ENCODE measurements around the gene LARGE1. TPM values are rescaled to one million over a fixed set of nuclear protein-coding genes. Genes with fewer than 3 reads are reported as not detected.

Gene LARGE1
- total and polyA plus RNA-seq, 2 of the 4 experiments (the other 2 are of a cell fraction): 6.2 to 12.4 TPM

DNA sequence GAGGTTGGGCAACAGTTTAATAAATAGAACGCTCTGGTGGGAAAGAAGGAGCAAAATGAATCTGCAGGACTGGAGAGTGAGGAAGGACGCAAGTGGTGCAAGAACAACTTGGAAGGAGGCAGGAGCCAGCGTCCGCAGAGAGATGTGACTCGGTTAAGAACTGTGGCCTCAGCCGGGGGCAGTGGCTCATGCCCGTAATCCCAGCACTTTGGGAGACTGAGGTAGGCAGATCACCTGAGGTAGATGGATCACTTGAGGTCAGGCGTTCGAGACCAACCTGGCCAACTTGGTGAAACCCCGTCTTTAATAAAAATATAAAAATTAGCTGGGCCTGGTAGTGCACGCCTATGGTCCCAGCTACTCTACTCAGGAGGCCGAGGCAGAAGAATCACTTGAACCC lies 319.7 kb downstream of the LARGE1 start:
- TF ChIP-seq, protein P1, sequence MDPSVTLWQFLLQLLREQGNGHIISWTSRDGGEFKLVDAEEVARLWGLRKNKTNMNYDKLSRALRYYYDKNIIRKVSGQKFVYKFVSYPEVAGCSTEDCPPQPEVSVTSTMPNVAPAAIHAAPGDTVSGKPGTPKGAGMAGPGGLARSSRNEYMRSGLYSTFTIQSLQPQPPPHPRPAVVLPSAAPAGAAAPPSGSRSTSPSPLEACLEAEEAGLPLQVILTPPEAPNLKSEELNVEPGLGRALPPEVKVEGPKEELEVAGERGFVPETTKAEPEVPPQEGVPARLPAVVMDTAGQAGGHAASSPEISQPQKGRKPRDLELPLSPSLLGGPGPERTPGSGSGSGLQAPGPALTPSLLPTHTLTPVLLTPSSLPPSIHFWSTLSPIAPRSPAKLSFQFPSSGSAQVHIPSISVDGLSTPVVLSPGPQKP (IDR thresholded peaks at IDR 0.05; ENCODE audit: borderline replicate concordance, low read depth, low read length): no peak
- no peak for TF ChIP-seq FOS (IDR thresholded peaks at IDR 0.05; ENCODE audit: low read depth, low read length)
- no peak for TF ChIP-seq BHLHE40 (IDR thresholded peaks at IDR 0.05; ENCODE audit: low read depth, low read length)
- no peak for TF ChIP-seq SMC3 (IDR thresholded peaks at IDR 0.05; ENCODE audit: low read depth, low read length)
- TF ChIP-seq RFX5 (IDR thresholded peaks at IDR 0.05; ENCODE audit: low read depth, low read length): no peak
- no peak for TF ChIP-seq MAZ (IDR thresholded peaks at IDR 0.05; ENCODE audit: borderline replicate concordance, low read depth, low read length)
- TF ChIP-seq CEBPB (IDR thresholded peaks at IDR 0.05; ENCODE audit: low read depth, low read length): no peak
- no peak for TF ChIP-seq POLR2A (IDR thresholded peaks at IDR 0.05; ENCODE audit: low read depth, low read length)
- TF ChIP-seq MXI1 (IDR thresholded peaks at IDR 0.05; ENCODE audit: borderline replicate concordance, low read depth, low read length): no peak
- TF ChIP-seq CHD1 (IDR thresholded peaks at IDR 0.05; ENCODE audit: low read depth, low read length): no peak
- TF ChIP-seq MAFK (IDR thresholded peaks at IDR 0.05; ENCODE audit: low read depth, low read length): no peak
- TF ChIP-seq RAD21 (IDR thresholded peaks at IDR 0.05; ENCODE audit: low read length): no peak
- TF ChIP-seq, protein P2, sequence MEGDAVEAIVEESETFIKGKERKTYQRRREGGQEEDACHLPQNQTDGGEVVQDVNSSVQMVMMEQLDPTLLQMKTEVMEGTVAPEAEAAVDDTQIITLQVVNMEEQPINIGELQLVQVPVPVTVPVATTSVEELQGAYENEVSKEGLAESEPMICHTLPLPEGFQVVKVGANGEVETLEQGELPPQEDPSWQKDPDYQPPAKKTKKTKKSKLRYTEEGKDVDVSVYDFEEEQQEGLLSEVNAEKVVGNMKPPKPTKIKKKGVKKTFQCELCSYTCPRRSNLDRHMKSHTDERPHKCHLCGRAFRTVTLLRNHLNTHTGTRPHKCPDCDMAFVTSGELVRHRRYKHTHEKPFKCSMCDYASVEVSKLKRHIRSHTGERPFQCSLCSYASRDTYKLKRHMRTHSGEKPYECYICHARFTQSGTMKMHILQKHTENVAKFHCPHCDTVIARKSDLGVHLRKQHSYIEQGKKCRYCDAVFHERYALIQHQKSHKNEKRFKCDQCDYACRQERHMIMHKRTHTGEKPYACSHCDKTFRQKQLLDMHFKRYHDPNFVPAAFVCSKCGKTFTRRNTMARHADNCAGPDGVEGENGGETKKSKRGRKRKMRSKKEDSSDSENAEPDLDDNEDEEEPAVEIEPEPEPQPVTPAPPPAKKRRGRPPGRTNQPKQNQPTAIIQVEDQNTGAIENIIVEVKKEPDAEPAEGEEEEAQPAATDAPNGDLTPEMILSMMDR (conservative IDR thresholded peaks at IDR 0.05; ENCODE audit: low read depth, low read length): no peak
- TF ChIP-seq RCOR1 (IDR thresholded peaks at IDR 0.05; ENCODE audit: insufficient replicate concordance, low read length): no peak
- TF ChIP-seq, protein P3, sequence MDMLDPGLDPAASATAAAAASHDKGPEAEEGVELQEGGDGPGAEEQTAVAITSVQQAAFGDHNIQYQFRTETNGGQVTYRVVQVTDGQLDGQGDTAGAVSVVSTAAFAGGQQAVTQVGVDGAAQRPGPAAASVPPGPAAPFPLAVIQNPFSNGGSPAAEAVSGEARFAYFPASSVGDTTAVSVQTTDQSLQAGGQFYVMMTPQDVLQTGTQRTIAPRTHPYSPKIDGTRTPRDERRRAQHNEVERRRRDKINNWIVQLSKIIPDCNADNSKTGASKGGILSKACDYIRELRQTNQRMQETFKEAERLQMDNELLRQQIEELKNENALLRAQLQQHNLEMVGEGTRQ (IDR thresholded peaks at IDR 0.05; ENCODE audit: low read depth, low read length): no peak
- no peak for TF ChIP-seq NFE2L2 (IDR thresholded peaks at IDR 0.05; ENCODE audit: low read depth, low read length)
- H2AK9ac ChIP-seq (replicated peaks; ENCODE audit: low read depth, low read length, poor library complexity): no peak overlapping the region
- DNase-seq (no peak), ATAC-seq (ENCODE audit: low read depth) (no peak)
- no peak overlapping the region for H3K4ac ChIP-seq (ENCODE audit: low read depth, low read length)
- no peak overlapping the region for H3K14ac ChIP-seq (replicated peaks; ENCODE audit: low read depth, low read length)
- no peaks in the 10 kb centered on the region for H3K4me1 ChIP-seq (ENCODE audit: control insufficient read depth, insufficient read depth, low read length)
- ChIA-PET CTCF (no interaction called here), POLR2A (ENCODE audit: unreplicated experiment) (no interaction called here)
- H3K4me2 ChIP-seq (ENCODE audit: low read depth, low read length): no peak overlapping the region
- no peak overlapping the region for H4K91ac ChIP-seq (ENCODE audit: insufficient read depth, low read depth, low read length)
- no peaks in the 10 kb centered on the region for H4K20me1 ChIP-seq (ENCODE audit: insufficient read depth, low read length)
- 96% methylated on average over 8 of the region's 12 CpGs; no CpG with 5 or more reads in 1 of the 2 experiments for WGBS, 2 experiments (ENCODE audit: extremely low coverage in 2 of 2, insufficient read length in 1 of 2)
- no peak overlapping the region for H2BK20ac ChIP-seq (ENCODE audit: low read depth, low read length)
- H4K8ac ChIP-seq (ENCODE audit: low read depth in 2 of 2, low read length in 2 of 2): no peak overlapping the region
- no peak overlapping the region for H3K27ac ChIP-seq (ENCODE audit: insufficient read depth, low read length)
- no TSS peak for BruUV-seq (replicated peaks)
- H3K9me1 ChIP-seq (ENCODE audit: insufficient read depth, low read length): no peaks in the 10 kb centered on the region; the same call in 1 of the 2 replicates
- H2BK15ac ChIP-seq (ENCODE audit: low read depth, low read length): no peak overlapping the region
- H3K4me3 ChIP-seq (ENCODE audit: insufficient read depth, low read depth, low read length): no peak overlapping the region
- H2BK120ac ChIP-seq (ENCODE audit: low read depth, low read length): no peak overlapping the region
- no peaks in the 10 kb centered on the region for H3K9me3 ChIP-seq (ENCODE audit: control insufficient read depth, insufficient read depth, low read length)
- no peak overlapping the region for H3K9ac ChIP-seq (ENCODE audit: low read depth, low read length)
- intact Hi-C loops (cut with micrococcal nuclease) (no loop called here), dilution Hi-C loops (cut with HindIII; ENCODE audit: low sequenced_read_pairs, unreplicated experiment) (no loop called here), in situ Hi-C loops (cut with MboI; ENCODE audit: low sequenced_read_pairs) (no loop called here)
- H3K27me3 ChIP-seq (ENCODE audit: control insufficient read depth, insufficient read depth, low read length): no peaks in the 10 kb centered on the region
- H3K79me1 ChIP-seq (ENCODE audit: low read depth in 1 of 2, low read length in 2 of 2): no peaks in the 10 kb centered on the region
- H2AK5ac ChIP-seq (ENCODE audit: low read depth, low read length): no peak overlapping the region
- H3K18ac ChIP-seq (ENCODE audit: low read depth, low read length): no peak overlapping the region
- H3K23ac ChIP-seq (ENCODE audit: low read depth, low read length): no peak overlapping the region
- no peak overlapping the region for H4K5ac ChIP-seq (ENCODE audit: low read depth, low read length)
- H2BK5ac ChIP-seq (ENCODE audit: low read depth, low read length, poor library complexity, severe bottlenecking): no peak overlapping the region
- H3K36me3 ChIP-seq (ENCODE audit: control insufficient read depth, insufficient read depth, low read length): 0 out of 2 replicates have a peak, but pooled peaks cover 2% of the 10 kb centered on the region
- H3K56ac ChIP-seq (ENCODE audit: extremely low read depth, insufficient read depth, low read length): no peak overlapping the region
- H2AFZ ChIP-seq (replicated peaks; ENCODE audit: low read length, poor library complexity): no peak overlapping the region

Data from IMR-90 (cell line).